ENCODE measurements around the gene SLC13A4. TPM values are rescaled to one million over a fixed set of nuclear protein-coding genes. Genes with fewer than 3 reads are reported as not detected.
"Not testable (repeated sequence)": the region's sequence is repeated elsewhere in the genome, so short reads cannot be mapped to it uniquely, and the experiment has no call there.

The SLC13A4 gene
- polyA plus RNA-seq, 3 donors from 2014 or later: not detected

GRCh38 chr7:135742371-135742770 lies 14.4 kb upstream of the SLC13A4 start:
- H3K27ac Mint-ChIP-seq: no peak overlapping the region
- DNase-seq: no peak
- H3K9me3 Mint-ChIP-seq: no peaks in the 10 kb centered on the region
- H3K4me3 Mint-ChIP-seq: no peak overlapping the region
- no peaks in the 10 kb centered on the region for H3K4me1 Mint-ChIP-seq
- H3K36me3 Mint-ChIP-seq: no peaks in the 10 kb centered on the region
- peaks cover 2 to 9% (median 5%) of the 10 kb centered on the region in 3 donors for H3K27me3 Mint-ChIP-seq (ENCODE audit: low read depth in 3 of 3)

- Mint-ChIP-seq H3K36me3 (no peaks in the 10 kb centered on the region), H3K9me3 (no peaks in the 10 kb centered on the region), H3K27ac (no peak overlapping the region), H3K27me3 (ENCODE audit: low read depth in 3 of 3) (peaks cover 2 to 9% (median 3%) of the 10 kb centered on the region in 3 donors), H3K4me1 (no peaks in the 10 kb centered on the region), H3K4me3 (no peak overlapping the region)
- DNase-seq: no peak
Measured at GRCh38 chr7:135741905-135742304, 13.9 kb upstream of the SLC13A4 start.

GRCh38 chr7:135740889-135741288 lies 12.9 kb upstream of the SLC13A4 start:
- DNase-seq: no peak
- Mint-ChIP-seq H3K36me3 (no peaks in the 10 kb centered on the region), H3K27me3 (ENCODE audit: low read depth in 3 of 3) (peaks cover 3 to 7% (median 4%) of the 10 kb centered on the region in 3 donors), H3K4me3 (no peak overlapping the region), H3K27ac (no peak overlapping the region), H3K9me3 (no peaks in the 10 kb centered on the region), H3K4me1 (no peaks in the 10 kb centered on the region)

GRCh38 chr7:135737306-135737647 lies 9.3 kb upstream of the SLC13A4 start:
- DNase-seq; H3K4me3 Mint-ChIP-seq; H3K4me1 Mint-ChIP-seq; H3K36me3 Mint-ChIP-seq; H3K27me3 Mint-ChIP-seq (ENCODE audit: low read depth in 3 of 3); H3K27ac Mint-ChIP-seq; H3K9me3 Mint-ChIP-seq: not testable (repeated sequence)

GRCh38 chr7:135736586-135737305 lies 8.8 kb upstream of the SLC13A4 start:
- DNase-seq: no peak
- H3K36me3 Mint-ChIP-seq: no peaks in the 10 kb centered on the region
- H3K27me3 Mint-ChIP-seq (ENCODE audit: low read depth in 3 of 3): peaks cover 1 to 5% (median 2%) of the 10 kb centered on the region in 3 donors

GRCh38 chr7:135734343-135734689 lies 6.3 kb upstream of the SLC13A4 start:
- no peaks in the 10 kb centered on the region for H3K4me1 Mint-ChIP-seq
- H3K9me3 Mint-ChIP-seq: no peaks in the 10 kb centered on the region
- H3K27me3 Mint-ChIP-seq (ENCODE audit: low read depth in 3 of 3): peaks cover 1 to 3% (median 2%) of the 10 kb centered on the region in 3 donors
- no peak overlapping the region for H3K4me3 Mint-ChIP-seq
- no peak for DNase-seq
- H3K36me3 Mint-ChIP-seq: no peaks in the 10 kb centered on the region
- no peak overlapping the region for H3K27ac Mint-ChIP-seq

More at GRCh38 chr7:135736586-135737305, 8.8 kb upstream of the SLC13A4 start:
- Mint-ChIP-seq H3K9me3 (no peaks in the 10 kb centered on the region), H3K4me1 (no peaks in the 10 kb centered on the region), H3K4me3 (no peak overlapping the region), H3K27ac (no peak overlapping the region)

- H3K9me3 Mint-ChIP-seq: no peaks in the 10 kb centered on the region
- H3K27ac Mint-ChIP-seq: no peak overlapping the region
Measured at GRCh38 chr7:135733603-135734342, 5.8 kb upstream of the SLC13A4 start.

GRCh38 chr7:135731131-135731530 lies 3.1 kb upstream of the SLC13A4 start:
- H3K36me3 Mint-ChIP-seq: no peaks in the 10 kb centered on the region
- no peak for DNase-seq
- no peak overlapping the region for H3K27ac Mint-ChIP-seq
- peaks cover 2 to 4% (median 2%) of the 10 kb centered on the region in 3 donors for H3K27me3 Mint-ChIP-seq (ENCODE audit: low read depth in 3 of 3)
- no peaks in the 10 kb centered on the region for H3K9me3 Mint-ChIP-seq
- H3K4me3 Mint-ChIP-seq: no peak overlapping the region
- H3K4me1 Mint-ChIP-seq: no peaks in the 10 kb centered on the region

More at GRCh38 chr7:135733603-135734342, 5.8 kb upstream of the SLC13A4 start:
- Mint-ChIP-seq H3K4me1 (no peaks in the 10 kb centered on the region), H3K27me3 (ENCODE audit: low read depth in 3 of 3) (peaks cover 2 to 4% (median 3%) of the 10 kb centered on the region in 3 donors), H3K4me3 (no peak overlapping the region), H3K36me3 (no peaks in the 10 kb centered on the region)
- no peak for DNase-seq

GRCh38 chr7:135729230-135729629 lies 1.2 kb upstream of the SLC13A4 start:
- Mint-ChIP-seq H3K9me3 (no peaks in the 10 kb centered on the region), H3K27ac (no peak overlapping the region), H3K4me3 (no peak overlapping the region), H3K36me3 (no peaks in the 10 kb centered on the region), H3K4me1 (no peaks in the 10 kb centered on the region), H3K27me3 (ENCODE audit: low read depth in 3 of 3) (peaks cover 2 to 5% (median 2%) of the 10 kb centered on the region in 3 donors)
- DNase-seq: no peak

GRCh38 chr7:135726911-135727673 lies 894 bp downstream of the SLC13A4 start:
- H3K4me1 Mint-ChIP-seq: no peaks in the 10 kb centered on the region
- no peak overlapping the region for H3K27ac Mint-ChIP-seq
- H3K9me3 Mint-ChIP-seq: no peaks in the 10 kb centered on the region
- no peak overlapping the region for H3K4me3 Mint-ChIP-seq
- DNase-seq: no peak
- peaks cover 0 to 8% (median 2%) of the 10 kb centered on the region in 3 donors for H3K27me3 Mint-ChIP-seq (ENCODE audit: low read depth in 3 of 3)
- no peaks in the 10 kb centered on the region for H3K36me3 Mint-ChIP-seq

GRCh38 chr7:135726276-135726788 lies 1.7 kb downstream of the SLC13A4 start:
- peaks cover 0 to 8% (median 2%) of the 10 kb centered on the region in 3 donors for H3K27me3 Mint-ChIP-seq (ENCODE audit: low read depth in 3 of 3)
- no peaks in the 10 kb centered on the region for H3K36me3 Mint-ChIP-seq
- H3K4me3 Mint-ChIP-seq: no peak overlapping the region
- no peaks in the 10 kb centered on the region for H3K4me1 Mint-ChIP-seq
- H3K9me3 Mint-ChIP-seq: no peaks in the 10 kb centered on the region
- no peak overlapping the region for H3K27ac Mint-ChIP-seq
- DNase-seq: no peak

- H3K4me3 Mint-ChIP-seq: no peak overlapping the region
- H3K27me3 Mint-ChIP-seq (ENCODE audit: low read depth in 3 of 3): peaks cover 0 to 17% (median 2%) of the 10 kb centered on the region in 3 donors
- no peaks in the 10 kb centered on the region for H3K36me3 Mint-ChIP-seq
- DNase-seq: no peak
- H3K9me3 Mint-ChIP-seq: no peaks in the 10 kb centered on the region
- H3K4me1 Mint-ChIP-seq: no peaks in the 10 kb centered on the region
- H3K27ac Mint-ChIP-seq: no peak overlapping the region
Measured at GRCh38 chr7:135723411-135723810, 4.6 kb downstream of the SLC13A4 start.

- H3K4me3 Mint-ChIP-seq: no peak overlapping the region
Measured at GRCh38 chr7:135721198-135721820, 6.7 kb downstream of the SLC13A4 start.

More at GRCh38 chr7:135721198-135721820, 6.7 kb downstream of the SLC13A4 start:
- Mint-ChIP-seq H3K27ac (no peak overlapping the region), H3K9me3 (no peaks in the 10 kb centered on the region), H3K36me3 (no peaks in the 10 kb centered on the region), H3K4me1 (no peaks in the 10 kb centered on the region), H3K27me3 (ENCODE audit: low read depth in 3 of 3) (peaks cover 0 to 20% (median 2%) of the 10 kb centered on the region in 3 donors)
- DNase-seq: no peak
